SK-N-SH (cell line): ENCODE measurements around the gene ACACB.

Source experiments
- CHD2 ChIP-seq: fragments of 150-350 bp; IDR thresholded peaks from 2 replicates; pipeline ENCODE4 v1.6.1; 2018; ENCODE audit warnings: low read length; ENCODE audit not compliant: partially characterized antibody
- TF ChIP-seq, protein P1 (sequence below): IDR thresholded peaks from 2 replicates; pipeline ENCODE4 v1.6.1; 2012; ENCODE audit warnings: mild to moderate bottlenecking, low read depth, low read length, moderate library complexity
- TF ChIP-seq, protein P2 (sequence below): fragments of 200-600 bp; sonication (generic); IDR thresholded peaks from 2 replicates; pipeline ENCODE4 v1.6.1; 2017; ENCODE audit warnings: antibody characterized with exemption, mild to moderate bottlenecking, moderate library complexity

DNA sequence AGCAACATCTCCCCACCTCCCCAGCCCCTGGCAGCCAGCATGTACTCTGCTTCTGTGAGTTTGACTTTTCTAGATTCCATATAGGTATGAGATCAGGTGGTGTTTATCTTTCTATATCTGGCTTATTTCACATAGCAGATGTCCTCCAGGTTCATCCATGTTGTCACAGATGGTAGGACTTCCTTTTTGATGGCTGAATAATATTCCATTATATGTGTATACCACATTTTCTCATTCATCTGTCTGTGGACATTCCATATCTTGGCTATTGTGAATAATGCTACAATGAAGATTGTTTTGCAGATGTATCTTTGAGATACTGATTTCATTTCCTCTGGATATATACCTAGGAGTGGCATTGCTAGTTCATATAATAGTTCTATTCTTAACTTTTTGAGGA is 41.5 kb upstream of the ACACB start:
- TF ChIP-seq, protein P1, sequence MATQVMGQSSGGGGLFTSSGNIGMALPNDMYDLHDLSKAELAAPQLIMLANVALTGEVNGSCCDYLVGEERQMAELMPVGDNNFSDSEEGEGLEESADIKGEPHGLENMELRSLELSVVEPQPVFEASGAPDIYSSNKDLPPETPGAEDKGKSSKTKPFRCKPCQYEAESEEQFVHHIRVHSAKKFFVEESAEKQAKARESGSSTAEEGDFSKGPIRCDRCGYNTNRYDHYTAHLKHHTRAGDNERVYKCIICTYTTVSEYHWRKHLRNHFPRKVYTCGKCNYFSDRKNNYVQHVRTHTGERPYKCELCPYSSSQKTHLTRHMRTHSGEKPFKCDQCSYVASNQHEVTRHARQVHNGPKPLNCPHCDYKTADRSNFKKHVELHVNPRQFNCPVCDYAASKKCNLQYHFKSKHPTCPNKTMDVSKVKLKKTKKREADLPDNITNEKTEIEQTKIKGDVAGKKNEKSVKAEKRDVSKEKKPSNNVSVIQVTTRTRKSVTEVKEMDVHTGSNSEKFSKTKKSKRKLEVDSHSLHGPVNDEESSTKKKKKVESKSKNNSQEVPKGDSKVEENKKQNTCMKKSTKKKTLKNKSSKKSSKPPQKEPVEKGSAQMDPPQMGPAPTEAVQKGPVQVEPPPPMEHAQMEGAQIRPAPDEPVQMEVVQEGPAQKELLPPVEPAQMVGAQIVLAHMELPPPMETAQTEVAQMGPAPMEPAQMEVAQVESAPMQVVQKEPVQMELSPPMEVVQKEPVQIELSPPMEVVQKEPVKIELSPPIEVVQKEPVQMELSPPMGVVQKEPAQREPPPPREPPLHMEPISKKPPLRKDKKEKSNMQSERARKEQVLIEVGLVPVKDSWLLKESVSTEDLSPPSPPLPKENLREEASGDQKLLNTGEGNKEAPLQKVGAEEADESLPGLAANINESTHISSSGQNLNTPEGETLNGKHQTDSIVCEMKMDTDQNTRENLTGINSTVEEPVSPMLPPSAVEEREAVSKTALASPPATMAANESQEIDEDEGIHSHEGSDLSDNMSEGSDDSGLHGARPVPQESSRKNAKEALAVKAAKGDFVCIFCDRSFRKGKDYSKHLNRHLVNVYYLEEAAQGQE, result no peak
- TF ChIP-seq CHD2, result no peak
- TF ChIP-seq, protein P2, sequence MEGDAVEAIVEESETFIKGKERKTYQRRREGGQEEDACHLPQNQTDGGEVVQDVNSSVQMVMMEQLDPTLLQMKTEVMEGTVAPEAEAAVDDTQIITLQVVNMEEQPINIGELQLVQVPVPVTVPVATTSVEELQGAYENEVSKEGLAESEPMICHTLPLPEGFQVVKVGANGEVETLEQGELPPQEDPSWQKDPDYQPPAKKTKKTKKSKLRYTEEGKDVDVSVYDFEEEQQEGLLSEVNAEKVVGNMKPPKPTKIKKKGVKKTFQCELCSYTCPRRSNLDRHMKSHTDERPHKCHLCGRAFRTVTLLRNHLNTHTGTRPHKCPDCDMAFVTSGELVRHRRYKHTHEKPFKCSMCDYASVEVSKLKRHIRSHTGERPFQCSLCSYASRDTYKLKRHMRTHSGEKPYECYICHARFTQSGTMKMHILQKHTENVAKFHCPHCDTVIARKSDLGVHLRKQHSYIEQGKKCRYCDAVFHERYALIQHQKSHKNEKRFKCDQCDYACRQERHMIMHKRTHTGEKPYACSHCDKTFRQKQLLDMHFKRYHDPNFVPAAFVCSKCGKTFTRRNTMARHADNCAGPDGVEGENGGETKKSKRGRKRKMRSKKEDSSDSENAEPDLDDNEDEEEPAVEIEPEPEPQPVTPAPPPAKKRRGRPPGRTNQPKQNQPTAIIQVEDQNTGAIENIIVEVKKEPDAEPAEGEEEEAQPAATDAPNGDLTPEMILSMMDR, result no peak
